GM08714 (cell line): ENCODE measurements around the gene NME1.
"Not testable (repeated sequence)": the region's sequence is repeated elsewhere in the genome, so short reads cannot be mapped to it uniquely, and the experiment has no call there.

Experiments used
- H3K4me3 ChIP-seq: fragments of 200-500 bp; sonication (Bioruptor generic); 2 replicates; pipeline ENCODE4 v1.5.1; 2014; ENCODE audit warnings: mild to moderate bottlenecking, low read length, inconsistent platforms
- ZNF274 ChIP-seq: IDR thresholded peaks from 2 replicates; pipeline ENCODE4 v1.6.1; 2012; ENCODE audit warnings: mild to moderate bottlenecking, low read depth, low read length

NME1 gene

GRCh38 chr17:51153210-51154072, at the start of gene NME1:
TSS of gene NME1 (plus strand) at chr17:51153559. CDS start at chr17:51155655, 2,096 bp downstream.
- peak within 1 kb of the TSS; percentile 97 for H3K4me3 ChIP-seq
- no peak for TF ChIP-seq ZNF274

GRCh38 chr17:51107778-51108177, 45.6 kb upstream of the NME1 start:
- no peak for TF ChIP-seq ZNF274

GRCh38 chr17:51112303-51113222, 40.8 kb upstream of the NME1 start:
- H3K4me3 ChIP-seq, result not testable (repeated sequence)

More at GRCh38 chr17:51107778-51108177, 45.6 kb upstream of the NME1 start:
- H3K4me3 ChIP-seq, result no peak overlapping the region

- no peak for TF ChIP-seq ZNF274
- no peak overlapping the region for H3K4me3 ChIP-seq
These were observed 38.2 kb upstream of the NME1 start for GRCh38 chr17:51115179-51115578.

- no peak for TF ChIP-seq ZNF274
- peak overlapping the region; percentile 83; the same call in 1 of the 2 replicates for H3K4me3 ChIP-seq
These were observed 34.8 kb upstream of the NME1 start for GRCh38 chr17:51118330-51119195.

GRCh38 chr17:51119415-51120356, 33.7 kb upstream of the NME1 start:
- no peak for TF ChIP-seq ZNF274
- H3K4me3 ChIP-seq, result peak overlapping the region; percentile 83

- no peak for TF ChIP-seq ZNF274
These were observed 33.0 kb upstream of the NME1 start for GRCh38 chr17:51120357-51120738.

GRCh38 chr17:51120739-51121619, 32.4 kb upstream of the NME1 start, which contains the start of gene SPAG9:
TSS of gene SPAG9 (minus strand) at chr17:51120868. CDS start at chr17:51120656, 212 bp downstream.
- peak within 1 kb of the TSS; percentile 88 for H3K4me3 ChIP-seq
- no peak for TF ChIP-seq ZNF274

More at GRCh38 chr17:51120357-51120738, 33.0 kb upstream of the NME1 start:
- peak overlapping the region; percentile 83 for H3K4me3 ChIP-seq

GRCh38 chr17:51121620-51122472, 31.5 kb upstream of the NME1 start:
- no peak for TF ChIP-seq ZNF274

GRCh38 chr17:51122473-51123115, 30.8 kb upstream of the NME1 start:
- not testable (repeated sequence) for H3K4me3 ChIP-seq

More at GRCh38 chr17:51121620-51122472, 31.5 kb upstream of the NME1 start:
- H3K4me3 ChIP-seq, result peak overlapping the region; percentile 88
